ENCODE data around the gene HNRNPUL1.
A peak's percentile ranks its signal among the peaks of the same experiment; 100 is the strongest.
"Not testable (repeated sequence)": the region's sequence is repeated elsewhere in the genome, so short reads cannot be mapped to it uniquely, and the experiment has no call there.

The HNRNPUL1 gene

DNA sequence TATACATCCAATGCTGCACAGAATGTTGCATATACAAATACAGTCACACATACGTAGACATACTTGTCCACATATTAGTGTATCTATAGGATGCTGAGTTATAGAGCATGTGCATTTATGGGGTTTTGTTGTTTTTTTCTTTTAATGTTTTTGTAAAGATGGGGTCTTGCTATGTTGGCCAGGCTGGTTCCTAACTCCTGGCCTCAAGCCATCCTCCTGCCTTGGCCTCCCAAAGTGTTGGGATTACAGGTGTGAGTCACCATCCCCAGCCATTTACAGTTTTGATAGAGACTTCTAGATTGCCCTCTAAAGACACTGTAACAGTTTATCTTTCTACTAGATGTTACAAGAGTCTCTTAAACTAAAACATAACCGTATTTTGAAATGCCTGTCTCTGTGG lies 14.3 kb downstream of the HNRNPUL1 start:
- no peak for DNase-seq

DNA sequence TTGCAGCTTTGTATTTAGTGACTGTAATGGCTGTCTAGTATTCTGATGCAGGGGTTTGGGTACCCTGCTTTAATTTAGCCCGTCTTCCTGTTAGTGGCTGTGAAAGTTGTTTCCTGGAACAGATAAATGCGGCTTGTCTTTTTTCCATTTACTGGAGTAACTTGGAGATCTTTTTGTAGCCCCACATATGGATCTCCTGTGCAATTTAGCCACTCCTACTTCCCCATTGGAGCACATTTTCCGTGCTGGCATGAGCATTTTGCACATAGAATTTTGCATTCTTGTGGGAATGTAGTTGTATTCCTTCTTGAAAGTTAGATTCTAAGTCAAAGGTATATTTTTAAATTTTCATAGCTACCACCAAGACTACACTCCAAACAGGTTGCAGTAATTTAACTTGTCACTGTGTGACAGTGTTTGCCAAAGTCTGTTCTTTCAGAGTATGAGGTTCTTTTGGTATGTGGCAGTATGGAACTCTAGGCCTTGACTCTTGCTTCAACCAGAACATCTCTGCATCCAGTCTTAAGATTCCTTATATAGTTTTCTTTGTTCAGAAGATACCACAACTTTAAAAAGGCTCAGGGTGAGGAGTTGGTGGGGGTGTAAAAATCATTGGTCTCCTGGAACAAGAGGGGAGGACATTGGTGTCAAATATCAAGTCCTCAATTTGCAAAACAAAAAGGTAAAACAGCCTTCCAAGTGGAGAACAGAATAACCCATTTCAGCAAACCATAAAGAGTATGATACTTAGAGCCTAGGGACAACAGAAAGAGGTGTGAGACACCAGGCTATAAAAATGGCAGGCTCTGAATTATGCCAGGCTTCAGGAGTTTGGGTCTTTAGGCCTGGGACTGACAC lies 24.7 kb downstream of the HNRNPUL1 start:
- no peak for DNase-seq

DNA sequence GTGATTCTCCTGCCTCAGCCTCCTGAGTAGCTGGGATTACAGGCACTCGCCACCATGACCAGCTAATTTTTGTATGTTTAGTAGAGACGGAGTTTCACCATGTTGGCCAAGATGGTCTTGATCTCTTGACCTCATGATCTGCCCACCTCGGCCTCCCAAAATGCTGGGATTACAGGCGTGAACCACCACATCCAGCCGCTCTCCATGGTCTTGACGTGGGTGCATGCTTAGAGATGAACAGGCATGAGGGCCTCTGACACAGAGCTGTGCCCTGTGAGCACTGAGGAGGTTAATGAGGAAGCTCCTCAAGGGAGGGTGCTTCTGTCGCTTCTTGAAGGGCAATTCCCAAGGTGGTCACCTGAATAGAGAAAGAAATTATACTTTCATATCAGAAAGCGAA lies 25.6 kb downstream of the HNRNPUL1 start:
- not testable (repeated sequence) for DNase-seq

DNA sequence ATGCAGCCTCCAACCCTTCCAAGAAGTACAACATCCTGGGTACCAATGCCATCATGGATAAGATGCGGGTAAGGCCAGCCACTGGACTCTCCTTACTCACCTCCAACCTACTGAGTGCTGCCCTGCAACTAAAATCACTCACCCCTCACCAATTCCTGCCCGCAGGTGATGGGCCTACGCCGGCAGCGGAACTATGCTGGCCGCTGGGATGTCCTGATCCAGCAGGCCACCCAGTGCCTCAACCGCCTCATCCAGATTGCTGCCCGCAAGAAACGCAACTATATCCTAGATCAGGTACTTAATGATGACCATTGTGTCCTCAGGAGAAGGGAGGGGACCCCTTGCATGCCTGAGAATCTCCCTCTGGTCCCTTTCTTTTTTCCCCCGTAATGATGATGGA lies 30.2 kb downstream of the HNRNPUL1 start:
- DNase-seq, result no peak

DNA sequence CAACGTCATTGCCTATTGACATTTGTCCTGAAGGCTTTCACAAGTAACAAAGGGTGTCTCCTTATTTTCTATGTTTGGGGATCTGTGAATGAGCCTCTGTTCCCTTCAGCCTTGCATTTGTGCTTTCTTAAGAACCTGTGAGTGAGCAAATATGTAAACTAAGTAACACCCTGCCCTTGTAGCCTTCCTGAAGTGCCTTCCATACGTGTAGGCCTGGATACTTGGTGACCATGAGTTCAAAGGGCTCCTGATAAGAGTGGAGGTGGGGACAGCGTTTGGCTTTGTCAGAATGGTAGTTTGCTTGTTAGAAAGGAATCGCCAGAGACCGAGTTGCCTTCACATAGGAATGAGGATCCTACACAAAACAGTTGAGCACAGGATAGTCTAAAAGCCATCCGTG lies 31.3 kb downstream of the HNRNPUL1 start:
- no peak for DNase-seq

DNA sequence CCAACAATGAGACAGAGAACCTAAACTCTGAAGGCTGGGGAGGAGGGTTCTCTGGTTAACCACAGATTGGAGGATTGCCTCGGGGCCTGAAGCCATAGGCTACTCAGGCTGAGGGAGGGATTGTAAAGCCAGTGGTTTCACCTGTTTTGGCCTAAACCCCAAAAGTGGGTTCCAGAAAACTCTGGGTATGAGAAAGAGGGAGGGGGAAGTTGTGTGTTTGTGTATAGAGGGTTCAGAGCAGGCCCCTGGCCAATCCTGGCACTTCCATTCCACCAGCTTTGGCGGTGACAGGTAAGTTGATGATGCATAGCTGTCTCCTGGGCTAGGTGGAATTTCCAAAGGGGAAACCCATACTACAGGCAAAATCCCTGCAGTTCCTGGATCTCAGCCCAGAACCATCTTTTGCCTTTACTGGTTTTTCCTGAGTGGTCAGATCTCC lies 32.3 kb downstream of the HNRNPUL1 start:
- no peak for DNase-seq

DNA sequence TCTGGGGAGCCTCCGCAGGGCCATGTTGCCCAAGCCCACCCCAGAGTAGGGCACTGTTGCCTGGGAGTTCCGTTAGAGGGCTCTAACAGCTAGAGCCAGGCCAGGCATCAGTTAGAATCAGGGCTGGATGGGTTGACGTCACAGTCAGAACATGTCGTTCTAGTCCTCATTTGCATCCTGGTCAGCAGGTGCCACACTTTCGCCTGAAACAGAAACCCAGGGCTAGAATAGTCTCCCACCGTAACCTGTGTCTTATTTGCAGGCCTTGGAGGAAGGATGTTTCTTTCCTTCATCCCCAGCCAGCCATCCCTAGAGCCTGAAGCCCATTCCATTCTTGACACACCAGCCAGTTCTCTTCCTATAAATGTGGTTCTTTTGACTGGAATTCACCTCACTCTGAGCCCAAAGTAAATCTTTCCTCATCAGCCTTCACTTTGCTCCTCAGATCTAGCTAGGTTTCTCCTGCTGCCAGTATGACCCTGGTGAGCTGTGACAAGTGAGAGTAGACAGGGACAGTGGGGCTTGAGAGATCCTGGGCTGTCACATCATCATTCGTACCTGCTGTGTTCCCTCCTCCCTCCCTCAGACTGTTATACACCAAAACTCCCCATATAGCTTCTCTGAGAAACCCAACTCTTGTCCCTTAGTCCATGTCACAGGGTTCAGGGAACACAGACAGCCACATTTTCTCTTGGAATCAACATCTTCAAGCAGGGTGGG lies 33.6 kb downstream of the HNRNPUL1 start:
- no peak for DNase-seq

DNA sequence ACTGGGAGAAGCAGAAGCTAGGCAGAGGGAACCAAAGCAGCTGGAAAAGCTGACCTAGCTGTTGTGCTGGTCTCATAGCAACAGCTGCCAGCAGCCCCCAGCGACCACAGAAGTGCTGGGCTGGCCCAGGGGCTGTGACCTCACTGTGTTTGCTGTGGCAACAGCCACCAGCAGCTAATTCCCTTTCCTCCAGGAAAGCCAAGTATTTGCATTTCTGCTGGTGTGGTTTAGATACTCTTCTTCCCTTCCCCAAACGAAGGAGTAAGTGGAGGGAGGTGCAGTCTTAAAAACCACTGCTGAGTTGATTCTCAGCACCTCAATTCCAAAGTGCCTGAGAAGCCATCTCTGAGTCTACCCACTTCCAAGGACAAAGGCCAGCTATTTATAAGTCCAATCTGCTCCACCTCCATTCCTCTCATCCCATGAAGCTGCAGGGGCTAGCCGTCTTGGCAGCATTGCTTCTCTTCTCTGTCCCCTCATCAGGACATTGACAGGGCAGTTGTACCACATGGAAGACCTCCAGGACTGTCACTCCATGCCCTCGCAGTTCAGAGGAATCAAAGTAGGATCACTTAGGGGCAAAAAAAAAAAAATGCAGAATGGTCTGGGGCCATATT lies 34.3 kb downstream of the HNRNPUL1 start:
- DNase-seq, result no peak

DNA sequence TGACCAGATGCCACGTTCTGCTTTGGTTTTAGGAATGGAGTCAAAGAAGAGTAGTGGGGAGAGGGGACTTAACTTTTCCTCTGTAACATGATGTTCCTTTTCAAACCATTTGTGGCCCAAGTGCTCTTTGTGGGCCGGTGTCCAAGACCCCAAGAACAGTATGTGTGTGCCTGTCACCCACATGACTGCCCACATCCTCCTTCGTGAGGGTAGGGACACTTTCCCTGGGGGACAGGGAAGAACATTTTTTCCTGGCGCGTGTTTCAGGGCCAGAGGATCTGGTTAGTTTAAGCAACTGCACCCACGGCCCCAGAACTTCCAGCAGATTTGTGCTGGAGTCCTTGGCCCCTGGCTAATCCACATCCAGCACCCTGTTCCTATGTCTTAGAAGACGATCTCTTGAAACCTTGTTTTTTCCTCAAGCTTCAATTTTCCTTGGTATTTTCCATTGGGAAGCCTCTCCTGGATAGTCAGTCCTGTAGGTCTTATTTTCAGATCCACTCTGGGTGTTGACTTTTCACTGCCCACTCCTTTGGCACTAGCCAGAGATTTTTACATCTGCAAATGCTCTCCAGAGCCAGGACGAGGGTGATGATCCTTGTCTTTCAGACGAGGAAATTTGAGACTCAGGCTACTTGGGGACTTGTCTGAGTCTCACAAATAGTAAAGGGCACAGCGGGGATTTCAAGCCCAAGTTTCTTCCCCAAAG lies 35.0 kb downstream of the HNRNPUL1 start:
- no peak for DNase-seq

DNA sequence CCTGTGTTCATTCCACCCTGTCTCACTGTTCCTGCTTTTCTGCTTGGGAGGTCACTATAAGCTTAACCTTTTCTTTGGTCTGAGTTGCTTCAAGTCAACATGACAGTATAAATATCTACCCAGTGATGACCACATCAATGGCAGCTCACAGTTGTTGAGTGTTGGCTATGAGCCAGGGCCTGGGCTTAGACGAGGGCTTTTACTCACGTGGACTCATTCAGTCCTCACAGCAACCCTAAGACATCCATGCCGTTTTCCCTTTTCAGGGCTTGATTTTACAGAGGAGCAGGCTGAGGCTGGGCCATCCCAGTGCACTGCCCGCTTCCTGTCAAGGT lies 35.5 kb downstream of the HNRNPUL1 start:
- DNase-seq, result no peak

DNA sequence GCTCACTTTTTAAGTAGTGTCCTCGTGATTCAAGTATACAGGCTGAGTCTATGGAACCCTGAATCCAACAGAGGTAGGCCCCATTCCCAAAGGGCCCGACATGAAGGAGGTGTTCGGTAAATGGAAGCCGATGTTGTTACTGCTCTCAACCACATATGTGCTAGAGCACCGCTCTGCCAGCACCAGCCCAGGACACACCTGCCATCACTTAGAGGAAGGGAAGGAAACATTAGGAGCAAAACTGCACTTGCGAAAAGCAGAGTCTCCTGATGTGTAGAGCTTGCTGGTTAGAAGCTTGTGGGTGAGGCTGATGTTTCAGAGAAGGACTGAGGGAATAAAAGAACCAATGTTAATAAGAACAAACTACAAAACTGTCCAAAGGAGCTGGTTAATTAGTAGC lies 36.4 kb downstream of the HNRNPUL1 start:
- no peak for DNase-seq

DNA sequence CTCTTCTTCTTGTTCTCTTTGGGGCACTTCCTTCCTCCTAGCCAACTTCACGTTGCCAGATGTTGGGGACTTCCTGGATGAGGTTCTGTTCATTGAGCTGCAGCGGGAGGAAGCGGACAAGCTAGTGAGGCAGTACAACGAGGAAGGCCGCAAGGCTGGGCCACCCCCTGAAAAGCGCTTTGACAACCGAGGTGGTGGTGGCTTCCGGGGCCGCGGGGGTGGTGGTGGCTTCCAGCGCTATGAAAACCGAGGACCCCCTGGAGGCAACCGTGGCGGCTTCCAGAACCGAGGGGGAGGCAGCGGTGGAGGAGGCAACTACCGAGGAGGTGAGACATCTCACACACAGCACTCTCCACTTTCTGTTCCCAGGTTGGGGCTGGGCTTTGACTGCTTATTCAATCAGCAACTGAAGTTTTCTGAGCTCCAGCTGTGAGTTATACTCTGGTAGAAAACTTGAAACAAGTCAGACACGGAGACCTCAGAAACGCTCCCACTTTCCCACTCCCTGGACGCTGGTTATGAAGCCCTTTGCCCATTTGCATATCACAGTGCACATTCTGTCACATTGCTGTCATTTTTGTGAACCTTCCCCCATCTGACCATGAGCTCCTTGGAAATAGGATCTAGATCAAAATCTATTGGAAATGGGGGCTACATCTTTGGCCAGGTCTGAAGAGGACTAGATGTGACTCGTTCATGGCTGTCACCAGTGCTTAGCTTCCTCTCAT lies 38.6 kb downstream of the HNRNPUL1 start:
- peak in 1 of 2 experiments; percentile 38 for DNase-seq

DNA sequence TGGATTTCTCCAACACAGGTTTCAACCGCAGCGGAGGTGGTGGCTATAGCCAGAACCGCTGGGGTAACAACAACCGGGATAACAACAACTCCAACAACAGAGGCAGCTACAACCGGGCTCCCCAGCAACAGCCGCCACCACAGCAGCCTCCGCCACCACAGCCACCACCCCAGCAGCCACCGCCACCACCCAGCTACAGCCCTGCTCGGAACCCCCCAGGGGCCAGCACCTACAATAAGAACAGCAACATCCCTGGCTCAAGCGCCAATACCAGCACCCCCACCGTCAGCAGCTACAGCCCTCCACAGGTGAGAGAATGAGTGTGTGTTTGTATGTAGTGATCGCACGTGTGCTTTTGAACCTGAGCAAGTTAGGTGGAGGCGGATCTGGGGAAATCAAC lies 39.8 kb downstream of the HNRNPUL1 start:
- DNase-seq, result no peak

DNA sequence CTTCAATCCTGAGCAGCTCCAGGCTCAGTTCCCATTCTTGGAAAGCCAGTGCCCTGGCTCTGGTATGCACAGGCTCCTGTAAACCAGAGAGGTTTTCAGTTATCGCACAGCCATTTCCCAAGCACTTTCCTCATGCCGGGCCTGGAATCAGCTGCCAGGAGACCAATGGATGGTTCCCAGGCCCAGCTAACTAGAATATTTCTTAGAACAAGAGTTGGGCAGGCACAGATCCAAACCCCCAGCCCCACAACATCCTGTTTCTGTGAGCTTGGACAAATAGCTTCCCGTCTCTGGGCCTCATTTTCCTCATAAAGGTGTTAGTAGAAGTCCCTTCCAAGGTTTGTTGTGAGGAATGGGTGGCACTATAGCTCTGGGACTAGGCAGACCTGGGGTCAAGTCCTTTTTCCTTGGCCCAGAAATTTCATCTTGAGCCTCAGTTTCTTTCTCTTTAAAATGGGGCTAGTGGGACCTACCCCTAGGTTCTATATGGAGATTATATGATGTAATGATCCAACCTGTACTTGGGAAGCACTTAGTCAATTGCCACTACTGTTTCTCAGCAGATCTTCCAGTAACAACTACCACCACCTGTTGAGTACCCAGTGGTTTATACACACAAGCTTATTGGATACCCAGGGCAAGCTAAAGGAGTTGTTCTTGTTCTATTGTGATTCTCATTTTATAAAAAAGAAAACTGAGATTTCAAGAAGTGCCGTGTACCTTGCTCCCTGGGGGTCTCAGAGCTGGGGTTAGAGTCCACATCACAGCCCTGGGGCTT lies 40.7 kb downstream of the HNRNPUL1 start:
- DNase-seq, result no peak

DNA sequence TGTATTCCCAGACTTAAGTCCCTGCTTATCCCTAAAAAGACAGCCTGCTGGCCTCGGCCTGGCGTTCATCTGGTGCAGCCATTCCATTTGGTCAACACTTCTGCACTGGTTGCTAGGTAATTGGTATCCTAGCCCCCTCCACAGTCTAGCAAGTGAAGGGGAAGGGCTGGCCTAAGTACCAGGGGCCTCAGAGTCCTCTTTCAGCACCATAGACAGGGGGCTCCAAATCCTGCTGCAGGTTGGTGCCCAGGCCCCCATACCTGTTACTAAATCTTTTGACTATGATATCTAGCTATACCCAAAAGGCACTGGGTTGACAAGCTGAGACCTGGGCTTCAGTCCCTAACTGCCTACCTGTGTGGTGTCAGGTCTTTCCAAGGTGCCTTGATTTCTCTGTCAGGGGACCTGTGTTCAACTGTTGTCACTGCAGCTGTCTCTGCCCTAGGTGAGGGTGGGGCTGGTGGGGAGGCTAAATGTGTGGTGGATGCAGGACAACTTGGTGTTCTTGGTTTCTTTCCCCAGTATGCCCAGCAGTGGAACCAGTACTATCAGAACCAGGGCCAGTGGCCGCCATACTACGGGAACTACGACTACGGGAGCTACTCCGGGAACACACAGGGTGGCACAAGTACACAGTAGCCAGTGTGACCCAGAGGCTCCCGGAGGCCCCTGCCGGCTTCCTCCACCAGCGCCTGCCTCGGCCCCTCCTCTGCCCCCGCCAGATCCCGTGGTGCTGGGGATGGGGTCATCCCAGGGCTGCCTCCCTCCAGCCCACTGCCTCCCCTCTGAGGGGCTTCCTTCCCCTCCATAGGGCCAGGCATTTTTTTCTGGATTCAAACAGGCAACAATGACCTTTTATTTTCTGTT lies 42.0 kb downstream of the HNRNPUL1 start:
- no peak for DNase-seq

DNA sequence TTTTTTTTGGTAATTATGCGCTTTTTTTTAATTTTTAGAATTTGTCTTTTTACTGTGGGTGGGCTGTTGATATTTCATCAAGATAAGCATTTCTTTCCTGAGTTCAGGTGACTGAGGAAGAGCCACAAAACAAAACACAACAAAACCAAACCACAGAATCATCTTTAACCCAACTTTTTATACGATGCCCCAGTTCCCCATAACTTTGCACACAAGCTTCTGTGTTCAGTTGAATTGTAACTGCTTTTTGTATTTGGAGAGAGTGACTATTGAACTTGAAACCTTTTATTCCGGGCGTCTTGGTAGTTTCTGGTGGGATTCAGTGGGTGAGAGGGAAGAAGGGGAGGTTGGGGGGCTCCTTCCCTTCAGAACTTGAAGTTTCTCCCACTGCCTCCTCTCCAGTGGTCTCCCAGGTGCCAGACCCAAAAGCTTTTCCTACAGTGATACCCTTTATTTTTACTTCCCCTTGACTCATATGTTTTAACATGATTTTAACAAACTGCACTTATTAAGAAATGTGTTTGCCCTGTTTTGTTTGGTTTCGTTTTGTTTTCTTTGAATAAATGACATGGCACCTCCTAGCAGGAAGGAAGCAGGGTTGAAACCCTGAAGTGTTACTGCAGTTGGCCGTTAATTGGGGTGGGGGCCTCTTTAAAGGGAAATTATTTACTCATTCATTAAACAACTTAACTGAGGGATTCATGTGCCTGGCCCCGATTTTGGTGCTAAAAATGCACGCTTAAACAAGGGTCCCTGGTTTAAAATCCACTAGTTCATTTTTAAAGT lies 43.1 kb downstream of the HNRNPUL1 start:
- DNase-seq, result no peak

DNA sequence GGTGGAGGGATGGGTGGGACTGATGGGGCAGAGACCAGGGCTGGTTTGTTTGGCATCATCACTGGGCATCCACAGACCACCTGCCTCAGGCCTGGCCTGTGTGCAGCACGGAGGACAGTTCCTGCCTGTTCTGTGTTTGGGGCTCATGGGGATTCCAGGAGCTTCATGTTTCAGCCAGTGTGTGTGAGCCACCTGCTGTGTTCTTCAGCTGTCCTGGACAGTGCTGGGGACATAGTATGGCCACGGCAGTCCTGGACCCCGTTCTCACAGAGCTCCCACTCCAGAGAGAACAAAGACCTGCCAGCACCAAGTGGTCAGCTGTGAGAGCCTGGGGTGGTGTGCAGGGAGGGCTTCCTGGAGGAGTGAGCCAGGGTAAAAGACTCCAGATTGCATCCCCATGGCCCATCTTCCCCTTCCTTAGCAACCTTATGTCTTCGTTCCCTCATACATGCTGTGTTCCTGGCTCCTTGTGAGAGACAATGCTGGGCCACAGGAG lies 43.8 kb downstream of the HNRNPUL1 start:
- no peak for DNase-seq

DNA sequence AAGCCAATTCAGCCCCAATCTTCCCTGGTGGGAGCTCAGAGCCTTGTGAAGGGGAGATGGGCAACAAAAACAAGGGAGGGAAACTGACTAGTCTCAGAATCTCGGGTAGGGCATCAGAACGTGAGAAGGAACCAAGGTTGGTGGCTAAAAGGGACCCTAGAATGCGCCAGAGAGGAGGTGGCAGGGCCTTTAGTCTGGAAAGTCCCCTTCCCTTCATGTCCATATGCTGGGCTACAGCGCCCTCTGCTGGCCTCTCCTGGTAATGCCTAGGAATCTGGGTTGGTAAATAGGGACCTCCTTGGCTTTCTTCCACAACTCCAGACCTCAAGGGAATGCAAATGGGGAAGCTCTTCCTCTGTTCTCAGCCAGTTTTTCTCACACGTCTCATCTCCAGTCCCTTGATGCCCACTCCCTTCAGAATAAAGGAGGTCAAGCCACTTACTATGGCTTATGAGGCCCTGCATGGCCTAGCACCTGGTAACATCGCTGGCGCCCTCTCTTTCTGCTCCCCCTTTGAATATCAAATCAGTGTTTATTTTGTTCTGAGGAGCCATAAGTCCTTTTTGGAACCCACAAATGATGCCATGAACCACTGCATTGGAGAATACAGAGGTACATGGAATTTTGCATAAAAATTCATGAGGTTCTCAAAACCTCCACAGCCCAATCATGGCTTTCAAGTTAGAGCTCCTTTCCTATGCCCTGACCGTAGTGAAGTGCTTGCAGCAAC lies 44.4 kb downstream of the HNRNPUL1 start:
- DNase-seq, result peak; percentile 91 to 96
